Islet of Langerhans (tissue), 1 donor: Measurements from ENCODE around the gene SLC9A3.

Source experiments
- FAIRE-seq: peaks from one replicate; lab custom pipeline; 2011; peaks lifted over from hg19 to GRCh38; lab: Jason Lieb, UNC

The SLC9A3 gene

GRCh38 chr5:554284-554988 lies 30.2 kb upstream of the SLC9A3 start:
- no peak for FAIRE-seq

DNA sequence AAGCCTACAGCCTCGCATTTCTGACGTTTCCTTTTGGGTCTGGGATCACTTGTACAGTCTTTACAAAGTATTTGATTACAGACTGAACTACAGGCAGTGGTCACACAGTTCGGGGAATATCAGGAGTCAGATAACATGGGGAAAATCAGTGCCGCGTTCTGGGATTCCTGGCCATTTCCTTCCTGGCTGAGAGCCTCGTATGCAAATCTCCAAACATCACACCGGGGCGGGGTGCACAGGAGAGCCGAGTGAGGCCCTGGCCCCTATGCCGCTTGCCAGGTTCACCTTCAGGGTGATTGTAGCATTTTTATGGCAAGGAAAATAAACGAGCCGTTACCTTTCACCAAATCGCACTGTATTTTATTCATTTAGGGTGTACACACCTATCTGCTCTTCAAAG lies 29.6 kb upstream of the SLC9A3 start:
- no peak for FAIRE-seq

GRCh38 chr5:551406-551805 lies 27.2 kb upstream of the SLC9A3 start:
- no peak for FAIRE-seq

DNA sequence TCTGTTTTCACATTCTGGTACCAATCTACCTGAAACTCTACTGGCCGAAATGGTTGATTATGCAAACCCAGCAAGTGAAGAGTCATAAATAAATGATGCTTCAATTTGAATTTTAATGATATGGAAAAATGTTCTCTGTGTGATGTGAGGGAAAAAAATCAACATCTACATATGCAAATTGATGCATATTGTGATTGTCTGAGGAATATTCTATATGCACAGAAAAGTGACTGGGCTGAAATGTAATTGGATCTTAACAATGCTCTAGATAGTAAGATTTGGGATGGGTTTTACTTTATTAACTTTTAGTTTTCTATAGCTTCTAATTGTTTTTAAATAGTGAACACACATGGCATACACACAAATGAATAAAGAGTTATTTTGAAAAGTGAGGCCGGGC lies 25.0 kb upstream of the SLC9A3 start:
- FAIRE-seq: no peak

GRCh38 chr5:548256-548655 lies 24.0 kb upstream of the SLC9A3 start:
- FAIRE-seq: no peak

DNA sequence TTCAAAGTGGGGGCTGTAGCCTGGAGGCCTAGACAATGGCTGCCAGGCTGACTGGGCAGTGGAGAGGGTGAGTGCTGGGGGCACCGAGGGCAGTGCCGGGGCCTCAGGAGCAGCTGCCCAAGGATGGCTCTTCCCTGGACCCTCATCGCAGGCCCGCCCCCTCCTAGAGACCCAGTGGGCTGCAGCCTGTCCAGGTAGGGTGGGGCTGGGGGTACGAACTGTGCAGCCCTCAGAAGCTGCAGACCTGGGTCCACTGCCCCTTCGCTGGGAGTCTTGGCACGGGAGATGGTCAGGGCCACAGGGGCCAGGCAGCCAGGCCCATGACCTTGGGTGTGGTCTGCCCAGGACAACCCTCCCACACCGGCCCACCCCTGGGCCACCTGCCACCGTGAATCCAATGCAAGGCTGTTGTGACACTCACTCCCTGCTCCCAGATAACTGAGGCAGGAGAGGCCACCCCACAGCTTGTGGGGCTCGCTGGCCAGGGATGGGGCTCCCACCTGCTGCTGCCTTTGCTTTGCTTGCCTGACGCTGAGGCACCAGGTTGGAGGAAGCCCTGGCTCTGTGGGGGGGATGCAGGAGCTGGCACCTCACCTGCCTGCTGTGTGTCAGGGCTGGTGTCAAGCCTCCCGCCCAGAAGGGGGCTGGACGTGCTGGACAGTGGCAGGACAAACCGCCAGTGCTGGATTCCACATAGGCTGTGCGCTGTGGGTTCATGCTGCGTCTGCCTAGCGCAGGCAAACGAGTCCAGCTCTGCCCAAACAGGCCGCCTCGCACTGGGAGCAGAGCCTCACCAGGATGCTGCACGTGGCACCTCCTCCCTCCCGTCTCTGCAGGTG lies 23.1 kb upstream of the SLC9A3 start:
- FAIRE-seq: no peak

DNA sequence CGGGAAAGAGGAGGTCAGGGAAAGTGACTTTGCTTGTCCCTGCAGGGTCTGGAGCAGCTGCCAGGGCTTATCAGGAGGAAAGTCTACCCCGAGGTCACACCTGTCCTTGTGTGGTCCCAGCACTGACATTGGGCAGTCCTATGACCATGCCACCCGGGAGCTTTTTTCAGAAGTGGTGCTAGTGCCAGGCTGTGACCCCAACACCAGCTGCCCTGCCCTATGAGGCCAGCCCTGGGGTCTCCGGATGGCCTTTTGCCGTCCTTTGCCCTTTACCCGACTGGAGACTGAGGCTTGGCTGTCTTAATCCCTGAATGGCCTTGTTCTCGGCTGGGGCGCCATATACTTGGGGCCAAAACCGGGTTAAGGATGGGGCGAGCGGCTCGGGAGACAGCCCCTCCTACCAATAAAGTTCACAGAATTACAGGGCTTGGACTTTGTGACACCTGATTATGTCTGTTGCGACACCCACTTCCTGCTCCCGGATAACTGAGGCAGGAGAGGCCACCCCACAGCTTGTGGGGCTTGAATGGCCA lies 22.2 kb upstream of the SLC9A3 start:
- no peak for FAIRE-seq

GRCh38 chr5:545641-546375 lies 21.6 kb upstream of the SLC9A3 start:
- no peak for FAIRE-seq

GRCh38 chr5:544675-545355 lies 20.6 kb upstream of the SLC9A3 start:
- no peak for FAIRE-seq

DNA sequence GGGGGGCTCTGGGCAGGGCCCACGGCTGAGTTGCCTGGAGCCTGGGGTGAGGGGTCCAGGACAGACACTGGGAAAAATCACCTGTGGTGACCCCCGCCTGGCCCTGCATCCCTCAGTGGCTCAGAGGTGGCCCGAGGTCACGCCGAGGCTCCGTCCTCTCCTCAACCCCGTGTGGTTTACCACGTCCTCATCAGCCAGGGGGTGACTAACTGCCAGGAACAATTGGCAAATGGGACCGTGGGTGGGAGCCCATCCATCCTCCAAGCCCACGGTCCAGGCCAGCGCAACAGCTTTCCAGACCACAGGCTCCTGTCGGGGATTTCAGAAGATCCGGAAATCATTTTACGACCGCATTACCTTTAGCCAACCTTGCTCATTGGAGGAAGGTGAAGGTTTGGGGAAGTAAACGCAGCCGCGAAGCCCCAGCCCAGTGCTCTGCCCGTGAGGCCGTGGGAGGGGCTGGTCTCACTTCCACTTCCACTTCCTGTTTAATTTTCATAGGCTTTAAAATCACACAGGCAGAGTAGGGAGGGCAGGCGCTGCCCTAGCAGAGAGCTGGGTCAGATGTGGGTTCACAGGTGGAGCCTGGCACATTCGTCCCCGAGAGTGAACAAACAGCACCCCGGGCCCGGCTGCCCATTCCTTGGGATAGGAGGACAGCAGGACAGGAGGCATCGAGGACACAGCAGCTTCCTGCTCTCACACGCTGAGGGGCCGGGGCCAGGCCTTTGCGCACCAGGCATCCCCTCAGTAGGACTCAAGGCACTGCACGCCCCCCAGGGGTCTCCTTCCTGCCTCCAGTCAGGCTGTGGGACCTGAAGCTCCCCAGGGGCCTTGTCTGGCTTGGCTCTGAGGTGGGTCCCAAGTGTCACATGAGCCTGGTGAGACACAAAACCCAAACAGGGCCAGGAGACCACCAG lies 19.8 kb upstream of the SLC9A3 start:
- no peak for FAIRE-seq

DNA sequence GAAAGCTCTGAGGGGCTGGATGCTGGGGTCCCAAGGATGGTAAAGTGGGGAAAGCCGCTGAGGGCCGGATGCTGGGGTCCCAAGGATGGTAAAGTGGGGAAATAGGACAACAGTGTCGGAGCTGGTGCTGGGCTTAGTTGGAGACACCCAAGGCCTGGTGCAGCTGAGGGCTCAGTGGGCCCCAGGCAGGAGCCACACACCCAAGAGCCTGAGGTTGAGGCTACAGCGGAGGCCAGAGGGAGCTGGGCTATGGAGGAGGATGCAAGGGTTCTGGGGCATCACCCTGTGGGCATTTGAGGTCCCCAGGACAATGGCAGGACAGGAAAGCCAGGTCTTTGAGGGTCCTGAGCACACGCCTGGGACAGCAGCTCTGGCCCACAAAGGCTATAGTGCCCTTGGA lies 19.1 kb upstream of the SLC9A3 start:
- FAIRE-seq: no peak

- no peak for FAIRE-seq
Measured at GRCh38 chr5:542319-543311, 18.4 kb upstream of the SLC9A3 start.

DNA sequence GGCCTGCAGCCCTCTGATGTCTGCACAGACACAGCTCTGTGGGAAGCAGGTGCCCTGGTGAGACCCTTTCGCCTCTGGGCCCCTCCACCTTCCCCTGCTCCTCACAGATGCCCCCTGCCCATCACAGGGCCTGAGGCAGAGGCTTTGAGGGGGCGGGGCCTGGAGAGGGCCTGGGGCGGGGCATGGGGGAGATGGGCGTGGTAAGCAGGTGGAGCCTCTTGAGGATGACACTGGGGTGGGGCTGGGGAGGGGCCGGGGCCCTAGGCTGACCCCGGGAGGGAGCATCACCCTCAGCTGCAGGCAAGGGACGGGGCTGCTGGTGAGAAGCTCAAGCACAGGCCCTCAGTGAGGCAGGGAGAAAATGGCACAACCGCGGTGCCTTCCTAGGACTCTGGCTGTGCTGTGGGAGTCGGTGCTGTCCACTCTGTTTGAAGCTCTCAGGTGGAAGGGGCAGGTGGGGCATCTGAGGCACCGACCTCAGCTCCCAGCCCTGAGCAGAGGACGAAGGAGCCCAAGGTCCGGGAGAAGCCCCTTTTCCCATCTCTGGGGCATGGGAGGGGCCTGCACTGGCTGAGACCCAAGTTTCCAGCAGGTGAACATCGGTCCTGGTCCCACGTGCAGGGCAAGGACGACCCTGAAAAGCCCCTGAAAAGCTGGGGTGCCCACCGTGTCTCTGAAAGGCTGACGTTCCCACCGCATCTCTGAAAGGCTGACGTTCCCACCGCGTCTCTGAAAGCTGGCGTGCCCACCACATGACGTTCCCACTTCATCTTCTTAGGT lies 17.5 kb upstream of the SLC9A3 start:
- no peak for FAIRE-seq

DNA sequence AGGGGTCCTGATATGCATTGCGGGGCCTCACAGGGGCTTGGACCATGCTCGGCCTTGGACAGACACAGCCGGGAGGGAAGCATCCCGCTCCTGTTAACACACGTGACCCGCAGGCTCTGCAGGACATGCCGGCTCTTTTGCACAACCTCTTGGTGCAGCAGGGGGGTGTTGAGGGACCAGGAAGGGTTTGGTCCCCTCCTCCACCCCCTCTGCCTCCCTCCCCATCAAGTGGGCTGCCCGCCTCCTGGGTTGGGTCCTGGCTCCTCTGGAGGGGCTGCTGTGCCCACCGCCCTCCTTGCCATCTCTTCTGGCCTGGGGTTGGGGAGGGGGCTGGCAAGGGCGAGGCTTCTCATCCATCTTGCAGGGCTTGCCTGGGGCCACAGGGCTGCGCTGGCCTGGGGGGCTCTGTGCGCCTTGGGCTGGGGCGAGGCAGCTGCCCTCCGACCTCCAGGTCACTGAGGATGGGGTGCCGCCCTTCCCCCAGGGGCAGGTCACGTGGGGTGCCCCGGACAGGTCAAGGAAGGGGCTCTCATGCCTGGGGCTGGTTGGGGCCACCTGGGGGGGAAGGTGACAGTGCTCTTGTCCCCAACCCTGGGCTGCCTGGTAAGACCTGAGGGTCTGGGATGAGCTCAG lies 16.8 kb upstream of the SLC9A3 start:
- FAIRE-seq: no peak

- FAIRE-seq: no peak
Measured at GRCh38 chr5:540071-540905, 16.0 kb upstream of the SLC9A3 start.

DNA sequence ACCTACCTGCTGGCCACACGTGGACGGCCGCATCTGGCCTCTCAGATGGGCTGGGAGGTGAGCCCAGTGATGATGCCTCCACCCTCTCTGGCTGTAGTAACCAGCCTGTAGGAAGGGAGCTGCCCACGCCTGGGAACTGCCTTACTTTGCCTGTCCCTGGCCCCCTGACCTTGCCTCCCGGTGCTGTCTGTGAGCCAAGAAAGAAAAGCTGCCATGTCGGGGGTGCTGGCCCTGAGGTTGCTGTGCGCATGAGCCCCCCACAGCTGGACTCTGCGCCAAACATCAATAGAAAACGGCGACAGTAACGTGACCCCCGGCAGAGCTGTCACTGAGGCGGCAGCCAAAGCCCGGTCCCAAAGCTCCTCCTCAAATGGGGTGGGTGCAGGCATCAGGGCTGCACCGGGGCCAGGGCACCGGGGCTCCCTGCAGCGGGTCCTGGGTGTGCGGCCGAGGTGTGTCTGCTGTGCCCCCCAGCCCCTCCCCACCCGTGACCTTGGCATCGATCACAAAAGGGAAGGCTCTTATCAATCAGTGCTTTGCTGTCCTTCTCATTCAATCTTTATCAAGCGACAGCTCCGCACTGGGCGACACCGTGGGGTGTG lies 15.3 kb upstream of the SLC9A3 start:
- FAIRE-seq: no peak

DNA sequence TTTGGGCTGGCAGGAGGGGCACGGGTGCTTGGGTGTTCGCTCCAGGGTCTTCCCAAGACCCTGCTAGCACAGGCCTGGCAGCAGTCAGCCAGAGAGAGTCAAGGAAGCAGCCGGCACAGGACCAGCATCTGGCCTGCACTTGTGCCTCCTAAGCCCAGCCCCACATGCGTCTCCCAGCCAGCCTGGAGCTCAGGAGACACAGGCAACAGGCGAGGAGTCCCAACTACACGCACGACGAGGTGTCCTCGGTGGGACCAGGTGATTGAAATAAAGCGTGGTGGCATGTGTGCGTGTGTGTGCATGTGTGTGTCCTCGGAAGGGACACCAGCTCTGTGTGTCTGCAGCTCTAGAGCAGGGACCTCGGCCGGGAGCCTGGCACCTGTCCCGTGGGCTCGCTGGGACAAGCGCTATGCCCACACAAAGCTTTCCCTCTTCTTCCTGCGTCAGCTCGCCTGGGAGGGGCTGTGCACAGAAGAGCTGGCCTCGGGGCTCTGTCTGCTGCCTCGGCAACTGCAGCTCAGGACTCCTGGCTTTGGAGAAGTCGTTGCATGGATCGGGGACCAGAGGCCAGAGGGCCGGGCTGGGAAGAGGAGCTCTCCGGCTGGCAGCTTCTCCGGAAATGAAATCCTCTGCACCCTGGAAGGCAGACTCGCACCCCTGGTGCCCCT lies 14.7 kb upstream of the SLC9A3 start:
- no peak for FAIRE-seq
